ENCODE results near the gene XAB2. TPM values are rescaled to one million over a fixed set of nuclear protein-coding genes. Genes with fewer than 3 reads are reported as not detected.

XAB2 gene
- polyA plus RNA-seq, 1 donor from 2014 or later = 19.6 TPM

GRCh38 chr19:7676854-7677253 is 47.5 kb upstream of the XAB2 start, which contains the start of gene MCEMP1:
MCEMP1 (plus strand) TSS chr19:7677090; CDS start chr19:7677121, 31 bp downstream.
- TF ChIP-seq REST (IDR thresholded peaks at IDR 0.05; ENCODE audit: borderline replicate concordance) = no peak
- no peak for TF ChIP-seq POLR2AphosphoS5 (IDR thresholded peaks at IDR 0.05)
- no peak for TF ChIP-seq MXI1 (conservative IDR thresholded peaks at IDR 0.05; ENCODE audit: poor library complexity, severe bottlenecking)
- no peak for TF ChIP-seq TAF1 (IDR thresholded peaks at IDR 0.05; ENCODE audit: low read depth)
- TF ChIP-seq EZH2 (IDR thresholded peaks at IDR 0.05; ENCODE audit: borderline replicate concordance, insufficient read depth, low read length, poor library complexity, severe bottlenecking) = no peak
- TF ChIP-seq SMC3 (conservative IDR thresholded peaks at IDR 0.05; ENCODE audit: poor library complexity) = no peak
- TF ChIP-seq CTCF (IDR thresholded peaks at IDR 0.05; ENCODE audit: poor library complexity, severe bottlenecking) = no peak
- TF ChIP-seq EP300 (conservative IDR thresholded peaks at IDR 0.05; ENCODE audit: poor library complexity, severe bottlenecking) = no peak
- no peak for TF ChIP-seq RAD21 (conservative IDR thresholded peaks at IDR 0.05)
- no peak within 1 kb of the TSS for H3K9ac ChIP-seq (ENCODE audit: low read length)
- H3K4me2 ChIP-seq (ENCODE audit: low read length) = no peak within 1 kb of the TSS
- no peaks in the 10 kb centered on the region for H3K36me3 ChIP-seq (ENCODE audit: insufficient read depth, low read length)
- H3K27ac ChIP-seq (ENCODE audit: low read length) = no peak within 1 kb of the TSS
- H3F3A ChIP-seq (ENCODE audit: insufficient read depth, low read length, poor library complexity, severe bottlenecking) = no peaks in the 10 kb centered on the region
- H3K9me2 ChIP-seq (ENCODE audit: insufficient read depth, low read length) = no peaks in the 10 kb centered on the region
- H2AFZ ChIP-seq (ENCODE audit: low read depth, low read length) = no peak within 1 kb of the TSS
- no peaks in the 10 kb centered on the region for H4K20me1 ChIP-seq (ENCODE audit: insufficient read depth)
- H3K9me3 ChIP-seq (ENCODE audit: low read length) = no peaks in the 10 kb centered on the region
- no peak within 1 kb of the TSS for H3K4me3 ChIP-seq (ENCODE audit: low read length)
- peaks cover 8% of the 10 kb centered on the region for H3K79me2 ChIP-seq (replicated peaks; ENCODE audit: insufficient read depth, low read length)
- H3K27me3 ChIP-seq (ENCODE audit: insufficient read depth, low read depth, low read length) = no peaks in the 10 kb centered on the region

GRCh38 chr19:7676376-7676775 is 47.0 kb upstream of the XAB2 start:
- TF ChIP-seq REST (IDR thresholded peaks at IDR 0.05; ENCODE audit: borderline replicate concordance) (no peak), MXI1 (conservative IDR thresholded peaks at IDR 0.05; ENCODE audit: poor library complexity, severe bottlenecking) (no peak), RAD21 (conservative IDR thresholded peaks at IDR 0.05) (no peak), POLR2AphosphoS5 (IDR thresholded peaks at IDR 0.05) (no peak), EZH2 (IDR thresholded peaks at IDR 0.05; ENCODE audit: borderline replicate concordance, insufficient read depth, low read length, poor library complexity, severe bottlenecking) (no peak), EP300 (conservative IDR thresholded peaks at IDR 0.05; ENCODE audit: poor library complexity, severe bottlenecking) (no peak), TAF1 (IDR thresholded peaks at IDR 0.05; ENCODE audit: low read depth) (no peak), SMC3 (conservative IDR thresholded peaks at IDR 0.05; ENCODE audit: poor library complexity) (no peak), CTCF (IDR thresholded peaks at IDR 0.05; ENCODE audit: poor library complexity, severe bottlenecking) (no peak)
- no peak overlapping the region for H3K27ac ChIP-seq (ENCODE audit: low read length)
- H3K9me3 ChIP-seq (ENCODE audit: low read length) = no peaks in the 10 kb centered on the region
- no peak overlapping the region for H3K4me2 ChIP-seq (ENCODE audit: low read length)
- H3K27me3 ChIP-seq (ENCODE audit: insufficient read depth, low read depth, low read length) = no peaks in the 10 kb centered on the region
- no peaks in the 10 kb centered on the region for H3F3A ChIP-seq (ENCODE audit: insufficient read depth, low read length, poor library complexity, severe bottlenecking)
- peaks cover 6% of the 10 kb centered on the region for H3K79me2 ChIP-seq (replicated peaks; ENCODE audit: insufficient read depth, low read length)
- no peaks in the 10 kb centered on the region for H3K36me3 ChIP-seq (ENCODE audit: insufficient read depth, low read length)
- no peak overlapping the region for H2AFZ ChIP-seq (ENCODE audit: low read depth, low read length)
- no peak overlapping the region for H3K4me3 ChIP-seq (ENCODE audit: low read length)
- H4K20me1 ChIP-seq (ENCODE audit: insufficient read depth) = no peaks in the 10 kb centered on the region
- H3K9ac ChIP-seq (ENCODE audit: low read length) = no peak overlapping the region
- no peaks in the 10 kb centered on the region for H3K9me2 ChIP-seq (ENCODE audit: insufficient read depth, low read length)

All from neural cell (in vitro differentiated cells).